Measurements from ENCODE around the gene SCN4A.
"Not testable (repeated sequence)": the region's sequence is repeated elsewhere in the genome, so short reads cannot be mapped to it uniquely, and the experiment has no call there.

Gene SCN4A

GRCh38 chr17:63911041-63911635 is 61.6 kb downstream of the SCN4A start, which contains the start of gene CSHL1:
Gene CSHL1, minus strand, starts transcription at chr17:63911258. Its CDS starts 62 bp downstream, at chr17:63911196.
- DNase-seq = no peak

DNA sequence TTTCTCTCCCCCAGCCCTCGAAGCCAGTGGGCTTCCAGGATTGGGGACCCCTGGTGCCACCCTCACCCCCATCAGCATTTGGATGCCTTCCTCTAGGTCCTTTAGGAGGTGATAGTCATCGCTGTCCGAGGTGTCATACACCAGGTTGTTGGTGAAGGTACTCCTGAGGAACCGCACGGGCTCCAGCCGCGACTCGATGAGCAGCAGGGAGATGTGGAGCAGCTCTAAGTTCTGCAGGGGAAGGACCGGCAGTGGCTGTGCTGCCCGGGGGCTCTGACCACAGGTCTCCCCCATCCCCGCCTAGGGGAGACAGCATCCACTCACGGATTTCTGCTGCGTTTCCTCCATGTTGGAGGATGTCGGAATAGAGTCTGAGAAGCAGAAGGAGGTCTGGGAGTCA is 62.6 kb downstream of the SCN4A start:
- DNase-seq = no peak

DNA sequence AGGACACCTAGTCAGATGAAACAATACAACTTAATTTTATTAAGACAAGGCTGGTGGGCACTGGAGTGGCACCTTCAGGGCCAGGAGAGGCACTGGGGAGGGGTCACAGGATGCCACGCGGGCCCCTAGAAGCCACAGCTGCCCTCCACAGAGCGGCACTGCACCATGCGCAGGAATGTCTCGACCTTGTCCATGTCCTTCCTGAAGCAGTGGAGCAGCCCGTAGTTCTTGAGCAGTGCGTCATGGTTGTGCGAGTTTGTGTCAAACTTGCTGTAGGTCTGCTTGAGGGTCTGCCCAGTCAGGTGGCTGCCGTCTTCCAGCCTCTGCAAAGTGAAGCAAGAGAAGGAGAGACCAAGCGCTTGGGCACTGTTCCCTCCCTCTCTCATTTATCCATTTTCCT is 63.1 kb downstream of the SCN4A start:
- DNase-seq = not testable (repeated sequence)

GRCh38 chr17:63907161-63907778 is 65.4 kb downstream of the SCN4A start:
- peak; percentile 35 for DNase-seq

DNA sequence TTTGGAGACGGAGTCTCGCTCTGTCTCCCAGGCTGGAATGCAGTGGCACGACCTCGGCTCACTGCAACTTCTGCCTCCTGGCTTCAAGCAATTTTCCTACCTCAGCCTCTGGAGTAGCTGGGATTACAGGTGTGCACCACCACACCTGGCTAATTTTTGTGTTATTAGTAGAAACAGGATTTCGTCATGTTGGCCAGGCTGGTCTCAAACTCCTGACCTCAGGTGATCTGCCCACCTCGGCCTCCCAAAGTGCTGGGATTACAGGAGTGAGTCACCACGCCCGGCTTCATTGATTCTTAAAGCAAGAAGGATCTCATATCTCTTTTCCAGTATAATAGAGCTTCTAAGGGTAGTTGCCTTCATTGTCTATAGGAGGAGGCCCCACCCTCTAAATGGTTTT is 67.9 kb downstream of the SCN4A start:
- not testable (repeated sequence) for DNase-seq

- DNase-seq = peak; percentile 27
These were observed 68.9 kb downstream of the SCN4A start for GRCh38 chr17:63903787-63904201.

DNA sequence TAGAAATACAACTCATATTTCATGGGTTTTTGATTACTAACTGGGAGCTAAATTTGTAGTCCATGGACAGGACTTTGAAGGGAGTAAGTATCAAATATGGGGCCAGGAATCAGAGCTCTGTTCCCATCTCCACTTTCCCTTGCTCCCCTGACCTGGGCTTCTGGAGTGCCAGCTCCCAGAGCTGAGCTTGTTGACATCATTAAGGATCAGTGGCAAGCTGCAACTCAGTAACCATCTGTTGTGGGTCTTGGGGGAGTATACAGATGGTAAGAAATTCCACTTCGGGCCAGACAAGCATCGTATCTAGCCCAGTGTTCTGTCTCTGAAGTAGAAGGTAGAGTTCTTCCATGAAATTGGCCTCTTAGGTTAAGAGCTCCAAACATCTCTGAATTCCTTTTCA is 70.7 kb downstream of the SCN4A start:
- DNase-seq = not testable (repeated sequence)

- peak; percentile 51 for DNase-seq
These were observed 73.6 kb downstream of the SCN4A start for GRCh38 chr17:63898899-63899798.

DNA sequence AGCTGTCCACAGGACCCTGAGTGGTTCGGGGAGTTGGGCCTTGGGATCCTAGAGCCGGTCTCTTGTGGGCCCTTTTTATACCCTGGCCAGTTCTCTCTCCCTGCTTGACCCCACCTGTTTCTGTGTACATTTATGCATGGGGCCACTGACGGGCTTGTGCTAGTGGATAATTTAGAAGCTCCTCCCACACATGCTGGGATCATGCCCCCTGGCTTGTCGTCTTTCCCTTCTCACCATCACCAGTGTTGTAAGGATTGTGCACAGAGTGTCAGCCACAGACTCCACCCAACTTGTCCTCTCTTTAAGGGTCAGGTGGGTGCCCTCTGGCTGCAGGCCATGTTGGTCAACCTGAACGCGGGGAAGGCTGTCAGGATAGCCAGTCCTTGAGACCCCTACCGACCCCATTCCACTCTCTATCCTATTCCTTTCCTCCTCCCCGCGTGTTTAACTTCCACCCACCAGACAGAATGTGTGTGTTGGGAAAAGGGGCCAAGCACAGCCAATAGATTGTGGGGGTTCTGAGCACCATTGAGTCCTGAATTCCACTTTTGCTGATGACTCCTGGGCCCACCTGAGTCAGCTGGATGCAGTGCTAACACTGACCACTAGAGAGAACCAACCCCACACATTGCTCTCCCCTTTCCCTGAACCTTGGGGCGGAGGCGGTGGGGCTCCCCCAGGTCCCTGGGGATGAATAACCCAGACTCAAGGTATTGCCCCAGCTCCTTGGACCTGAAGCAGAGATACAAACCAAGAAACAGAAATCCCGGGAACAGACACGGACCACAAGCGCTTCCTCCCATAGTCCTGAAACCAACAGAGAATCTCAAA is 76.0 kb downstream of the SCN4A start, which contains the start of gene CSH1:
CSH1 (minus strand) TSS at position 51 of the 831 bp plus-strand sequence. CDS start 63 bp downstream, outside the sequence.
- DNase-seq = not testable (repeated sequence)

DNA sequence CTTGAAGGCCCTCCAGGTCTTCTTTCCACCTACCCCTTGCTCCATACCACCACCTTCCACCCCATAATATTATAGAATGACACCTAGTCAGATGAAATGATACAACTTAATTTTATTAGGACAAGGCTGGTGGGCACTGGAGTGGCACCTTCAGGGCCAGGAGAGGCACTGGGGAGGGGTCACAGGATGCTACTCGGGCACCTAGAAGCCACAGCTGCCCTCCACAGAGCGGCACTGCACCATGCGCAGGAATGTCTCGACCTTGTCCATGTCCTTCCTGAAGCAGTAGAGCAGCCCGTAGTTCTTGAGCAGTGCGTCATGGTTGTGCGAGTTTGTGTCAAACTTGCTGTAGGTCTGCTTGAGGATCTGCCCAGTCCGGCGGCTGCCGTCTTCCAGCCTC is 77.9 kb downstream of the SCN4A start:
- not testable (repeated sequence) for DNase-seq

GRCh38 chr17:63894021-63894420 is 78.7 kb downstream of the SCN4A start:
- DNase-seq = not testable (repeated sequence)

DNA sequence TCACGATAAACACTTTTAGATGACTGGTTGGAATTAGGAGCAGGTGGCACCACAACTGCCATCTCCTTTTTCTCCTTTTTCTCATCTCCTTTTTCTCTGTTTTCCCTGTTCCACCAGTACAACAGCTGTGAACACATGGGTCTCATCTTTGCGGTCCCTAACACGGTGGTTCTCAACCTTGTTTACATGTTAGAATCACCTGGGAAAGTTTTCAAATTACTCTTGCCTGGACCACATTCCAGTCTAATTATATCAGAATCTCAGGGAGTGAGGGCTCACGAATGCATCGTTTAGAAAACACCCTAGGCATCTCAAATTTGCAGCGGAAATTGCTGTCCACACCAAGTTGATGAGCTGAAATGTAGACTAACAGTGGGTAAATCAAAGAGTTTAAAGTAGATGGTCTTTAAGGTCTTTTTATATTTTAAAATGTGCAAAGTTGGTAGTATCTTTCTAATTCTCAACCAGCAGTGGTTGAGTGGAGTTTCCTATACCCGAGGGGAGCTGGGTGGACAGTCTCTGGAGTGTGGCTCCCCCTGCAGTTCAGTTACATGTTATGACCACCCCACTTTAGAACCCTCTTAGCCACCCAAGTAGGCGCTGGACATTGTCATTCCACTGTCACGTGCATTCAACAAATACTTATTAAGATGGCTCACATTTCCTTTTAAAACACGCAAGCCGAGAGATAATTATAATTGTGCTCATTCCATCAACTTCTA is 80.2 kb downstream of the SCN4A start:
- DNase-seq = not testable (repeated sequence)

- DNase-seq = not testable (repeated sequence)
These were observed 83.5 kb downstream of the SCN4A start for GRCh38 chr17:63889026-63889848.

All from stimulated activated CD4-positive, alpha-beta T cell treated with anti-CD3 and anti-CD28 coated beads, Interleukin-15, amount 100 ng/mL, for 24 hours (primary cell).